ENCODE measurements around the gene GIT1. TPM values are rescaled to one million over a fixed set of nuclear protein-coding genes. Genes with fewer than 3 reads are reported as not detected.

Gene GIT1
- total RNA-seq, 4 donors from 2014 or later = 28.7 to 50.4 (median 39.9) TPM

DNA sequence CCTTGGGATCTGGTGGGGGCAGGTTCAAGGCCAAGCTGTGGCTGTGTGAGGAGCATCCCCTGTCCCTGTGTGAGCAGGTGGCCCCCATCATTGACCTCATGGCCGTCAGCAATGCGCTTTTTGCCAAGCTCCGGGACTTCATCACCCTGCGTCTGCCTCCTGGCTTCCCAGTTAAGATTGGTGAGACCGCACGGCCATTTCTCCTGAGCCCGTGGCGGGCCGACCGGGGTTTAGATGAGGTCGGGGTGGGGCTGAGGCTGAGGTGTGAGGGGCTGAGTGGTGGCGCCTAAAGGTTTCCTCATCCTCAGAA lies 22.6 kb upstream of the GIT1 start:
- Histone ChIP-seq H3K36me3 (peaks cover 0 to 6% (median 0%) of the 10 kb centered on the region in 4 donors), H3K9me3 (no peaks in the 10 kb centered on the region), H3K4me1 (peaks cover 44 to 46% (median 45%) of the 10 kb centered on the region in 4 donors), H3K27ac (replicated peaks in 1 of 4) (no peak overlapping the region), H3K4me3 (no peak overlapping the region), H3K27me3 (no peaks in the 10 kb centered on the region)
- DNase-seq (ENCODE audit: extremely low spot score) = no peak
- TF ChIP-seq EP300 (IDR thresholded peaks at IDR 0.05) = no peak
- intact Hi-C loops (cut with DNase I) = loop anchor here (10.0 kb wide), 1 partner anchor 163 kb away; no protein-coding TSS in a partner anchor
- WGBS = 97% methylated on average over 11 of the region's 12 CpGs

GRCh38 chr17:29611351-29612093 lies 22.1 kb upstream of the GIT1 start:
- 99% methylated on average over 7 of the region's 11 CpGs for WGBS
- intact Hi-C loops (cut with DNase I) = loop anchor here (10.0 kb wide), 1 partner anchor 163 kb away; no protein-coding TSS in a partner anchor

DNA sequence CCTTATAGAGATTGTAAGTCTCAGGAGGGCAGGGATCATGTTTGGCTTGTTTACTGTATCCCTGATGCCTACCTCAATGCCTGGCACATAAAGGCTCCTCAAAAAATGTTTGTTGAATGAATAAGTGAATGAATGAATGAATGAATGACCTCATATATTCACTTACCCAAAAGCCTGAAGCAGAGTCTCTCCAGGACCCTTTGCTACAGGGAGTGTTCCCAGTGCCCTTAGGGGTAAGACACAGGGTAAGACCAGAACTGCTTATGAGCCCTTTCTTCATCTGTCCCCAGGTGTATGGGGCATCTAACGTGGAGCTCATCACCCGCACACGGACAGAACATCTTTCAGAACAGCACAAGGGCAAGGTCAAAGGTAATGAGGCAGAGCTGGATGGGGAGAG lies 20.9 kb upstream of the GIT1 start:
- WGBS = 81% methylated on average over 3 of the region's 3 CpGs
- TF ChIP-seq, protein P1, sequence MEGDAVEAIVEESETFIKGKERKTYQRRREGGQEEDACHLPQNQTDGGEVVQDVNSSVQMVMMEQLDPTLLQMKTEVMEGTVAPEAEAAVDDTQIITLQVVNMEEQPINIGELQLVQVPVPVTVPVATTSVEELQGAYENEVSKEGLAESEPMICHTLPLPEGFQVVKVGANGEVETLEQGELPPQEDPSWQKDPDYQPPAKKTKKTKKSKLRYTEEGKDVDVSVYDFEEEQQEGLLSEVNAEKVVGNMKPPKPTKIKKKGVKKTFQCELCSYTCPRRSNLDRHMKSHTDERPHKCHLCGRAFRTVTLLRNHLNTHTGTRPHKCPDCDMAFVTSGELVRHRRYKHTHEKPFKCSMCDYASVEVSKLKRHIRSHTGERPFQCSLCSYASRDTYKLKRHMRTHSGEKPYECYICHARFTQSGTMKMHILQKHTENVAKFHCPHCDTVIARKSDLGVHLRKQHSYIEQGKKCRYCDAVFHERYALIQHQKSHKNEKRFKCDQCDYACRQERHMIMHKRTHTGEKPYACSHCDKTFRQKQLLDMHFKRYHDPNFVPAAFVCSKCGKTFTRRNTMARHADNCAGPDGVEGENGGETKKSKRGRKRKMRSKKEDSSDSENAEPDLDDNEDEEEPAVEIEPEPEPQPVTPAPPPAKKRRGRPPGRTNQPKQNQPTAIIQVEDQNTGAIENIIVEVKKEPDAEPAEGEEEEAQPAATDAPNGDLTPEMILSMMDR (IDR thresholded peaks at IDR 0.05) = no peak
- no peak for TF ChIP-seq POLR2A (IDR thresholded peaks at IDR 0.05; ENCODE audit: low read depth)
- TF ChIP-seq POLR2AphosphoS5 (IDR thresholded peaks at IDR 0.05) = no peak
- no peak for TF ChIP-seq EP300 (IDR thresholded peaks at IDR 0.05)
- no peak for DNase-seq (ENCODE audit: extremely low spot score)
- intact Hi-C loops (cut with DNase I) = loop anchor here (10.0 kb wide), 1 partner anchor 164 kb away; no protein-coding TSS in a partner anchor
- H3K4me3 ChIP-seq = no peak overlapping the region
- H3K4me1 ChIP-seq = peaks cover 28 to 30% (median 29%) of the 10 kb centered on the region in 4 donors
- H3K36me3 ChIP-seq = peaks cover 0 to 6% (median 0%) of the 10 kb centered on the region in 4 donors
- no peaks in the 10 kb centered on the region for H3K9me3 ChIP-seq
- H3K27me3 ChIP-seq = no peaks in the 10 kb centered on the region
- no peak overlapping the region for H3K27ac ChIP-seq (replicated peaks in 1 of 4)

More at GRCh38 chr17:29611351-29612093, 22.1 kb upstream of the GIT1 start:
- H3K27ac ChIP-seq (replicated peaks in 1 of 4) = no peak overlapping the region
- H3K36me3 ChIP-seq = peaks cover 0 to 6% (median 0%) of the 10 kb centered on the region in 4 donors
- H3K27me3 ChIP-seq = no peaks in the 10 kb centered on the region
- no peaks in the 10 kb centered on the region for H3K9me3 ChIP-seq
- no peak overlapping the region for H3K4me3 ChIP-seq
- no peak for DNase-seq (ENCODE audit: extremely low spot score)
- TF ChIP-seq EP300 (IDR thresholded peaks at IDR 0.05) (no peak), POLR2A (IDR thresholded peaks at IDR 0.05; ENCODE audit: low read depth) (no peak), POLR2AphosphoS5 (IDR thresholded peaks at IDR 0.05) (no peak)
- TF ChIP-seq, protein P1 (IDR thresholded peaks at IDR 0.05) = no peak
- peaks cover 39 to 41% (median 40%) of the 10 kb centered on the region in 4 donors for H3K4me1 ChIP-seq

DNA sequence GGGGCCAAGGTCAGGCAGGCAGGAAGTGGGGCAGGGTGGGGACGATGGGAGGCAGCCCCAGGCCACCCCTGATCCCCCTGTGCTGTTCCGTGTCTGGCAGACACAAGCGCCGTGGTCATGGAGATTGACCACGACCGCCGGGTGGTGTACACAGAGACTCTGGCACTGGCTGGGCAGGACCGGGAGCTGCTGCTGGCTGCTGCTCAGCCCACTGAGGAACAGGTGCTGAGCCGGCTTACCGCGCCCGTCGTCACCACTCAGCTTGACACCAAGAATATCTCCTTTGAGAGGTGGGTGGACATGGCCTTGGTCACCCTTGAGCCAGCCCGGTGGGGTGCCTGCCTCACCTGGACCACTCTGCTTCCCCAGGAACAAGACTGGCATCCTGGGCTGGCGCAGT lies 19.5 kb upstream of the GIT1 start:
- no peak overlapping the region for H3K27ac ChIP-seq (replicated peaks in 1 of 4)
- no peak for DNase-seq (ENCODE audit: extremely low spot score)
- intact Hi-C loops (cut with DNase I) = no loop called here
- no peaks in the 10 kb centered on the region for H3K9me3 ChIP-seq
- H3K4me3 ChIP-seq = no peak overlapping the region
- H3K36me3 ChIP-seq = peaks cover 0 to 6% (median 0%) of the 10 kb centered on the region in 4 donors
- H3K4me1 ChIP-seq = peaks cover 14 to 16% (median 15%) of the 10 kb centered on the region in 4 donors
- 84% methylated on average over 10 of the region's 15 CpGs for WGBS
- no peaks in the 10 kb centered on the region for H3K27me3 ChIP-seq
- TF ChIP-seq POLR2A (IDR thresholded peaks at IDR 0.05; ENCODE audit: low read depth) = no peak
- TF ChIP-seq, protein P1 (IDR thresholded peaks at IDR 0.05) = no peak

DNA sequence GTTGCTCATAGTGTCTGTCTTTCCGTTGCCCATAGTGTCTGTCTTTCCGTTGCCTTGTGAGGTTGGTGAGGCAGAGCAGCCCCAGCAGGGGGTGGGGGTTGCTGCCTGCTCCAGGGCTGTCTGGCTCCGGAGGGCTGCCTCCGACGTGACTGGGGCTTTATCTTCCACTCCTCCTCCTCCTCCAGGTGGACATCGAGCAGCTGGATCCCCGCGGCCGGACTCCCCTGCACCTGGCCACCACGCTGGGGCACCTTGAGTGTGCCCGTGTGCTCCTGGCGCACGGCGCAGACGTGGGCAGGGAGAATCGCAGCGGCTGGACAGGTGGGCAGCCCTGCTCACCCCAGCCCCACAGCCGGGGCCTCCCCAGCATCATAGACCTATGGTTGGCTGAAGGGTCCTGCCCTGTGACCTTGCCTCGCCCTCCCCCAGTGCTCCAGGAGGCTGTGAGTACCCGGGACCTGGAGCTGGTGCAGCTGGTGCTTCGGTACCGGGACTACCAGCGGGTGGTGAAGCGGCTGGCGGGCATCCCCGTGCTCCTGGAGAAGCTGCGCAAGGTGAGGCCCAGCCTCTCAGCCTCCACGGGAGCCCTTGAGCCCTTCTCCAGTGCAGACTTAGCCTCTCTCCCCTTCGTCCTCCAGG lies 18.2 kb upstream of the GIT1 start:
- Histone ChIP-seq H3K9me3 (no peaks in the 10 kb centered on the region), H3K4me1 (peaks cover under 1 to 3% (median 2%) of the 10 kb centered on the region in 4 donors), H3K27ac (replicated peaks in 1 of 4) (no peak overlapping the region), H3K27me3 (no peaks in the 10 kb centered on the region), H3K4me3 (no peak overlapping the region), H3K36me3 (peaks cover 0 to 6% (median 0%) of the 10 kb centered on the region in 4 donors)
- WGBS = 82% methylated on average over 10 of the region's 29 CpGs
- intact Hi-C loops (cut with DNase I) = no loop called here
- TF ChIP-seq, protein P1 (IDR thresholded peaks at IDR 0.05) = no peak
- TF ChIP-seq EP300 (IDR thresholded peaks at IDR 0.05) (no peak), POLR2AphosphoS5 (IDR thresholded peaks at IDR 0.05) (no peak), POLR2A (IDR thresholded peaks at IDR 0.05; ENCODE audit: low read depth) (no peak)
- DNase-seq (ENCODE audit: extremely low spot score) = no peak

Measured in esophagus muscularis mucosa (tissue), 4 donors.